HepG2 (cell line): ENCODE measurements around the gene NUP58. TPM values are rescaled to one million over a fixed set of nuclear protein-coding genes. Genes with fewer than 3 reads are reported as not detected.

Experiments used
- GABPB1 ChIP-seq: IDR thresholded peaks from 2 replicates; pipeline ENCODE4 v1.6.1; 2016; ENCODE audit warnings: mild to moderate bottlenecking, missing genetic modification reagents, moderate library complexity, missing compliant biosample characterization
- HMG20A ChIP-seq: IDR thresholded peaks from 2 replicates; pipeline ENCODE4 v1.6.1; 2016; ENCODE audit warnings: borderline replicate concordance
- HOXA3 ChIP-seq: sonication (generic); formaldehyde crosslinking; IDR thresholded peaks from 2 replicates; pipeline ENCODE4 v1.5.0; 2020; ENCODE audit warnings: missing genetic modification reagents
- HOXD1 ChIP-seq: sonication (generic); formaldehyde crosslinking; IDR thresholded peaks from 2 replicates; pipeline ENCODE4 v1.5.0; 2020; ENCODE audit warnings: missing genetic modification reagents
- IKZF4 ChIP-seq: sonication (generic); formaldehyde crosslinking; IDR thresholded peaks from 2 replicates; pipeline ENCODE4 v1.5.1; 2020; ENCODE audit warnings: borderline replicate concordance, mild to moderate bottlenecking, low read depth, missing genetic modification reagents; ENCODE audit errors: not compliant biosample characterization
- IRF2 ChIP-seq: IDR thresholded peaks from 2 replicates; pipeline ENCODE4 v1.6.1; 2018; ENCODE audit warnings: missing genetic modification reagents, missing compliant biosample characterization
- MEF2D ChIP-seq: sonication (generic); formaldehyde crosslinking; IDR thresholded peaks from 2 replicates; pipeline ENCODE4 v1.5.1; 2020; ENCODE audit warnings: mild to moderate bottlenecking, missing genetic modification reagents
- NR2C2 ChIP-seq: sonication (generic); formaldehyde crosslinking; IDR thresholded peaks from 2 replicates; pipeline ENCODE4 v1.4.0; 2020; ENCODE audit warnings: missing genetic modification reagents, mild to moderate bottlenecking, moderate library complexity, borderline replicate concordance
- PHF20 ChIP-seq: sonication (generic); formaldehyde crosslinking; IDR thresholded peaks from 2 replicates; pipeline ENCODE4 v1.5.0; 2020; ENCODE audit warnings: mild to moderate bottlenecking, missing genetic modification reagents
- RARA ChIP-seq: IDR thresholded peaks from 2 replicates; pipeline ENCODE4 v1.6.1; 2016; ENCODE audit warnings: missing genetic modification reagents, missing compliant biosample characterization
- RFX3 ChIP-seq: IDR thresholded peaks from 2 replicates; pipeline ENCODE4 v1.6.1; 2016; ENCODE audit warnings: missing biosample characterization, missing genetic modification reagents
- SALL1 ChIP-seq: sonication (generic); formaldehyde crosslinking; IDR thresholded peaks from 2 replicates; pipeline ENCODE4 v1.8.0; 2022; ENCODE audit warnings: mild to moderate bottlenecking, missing genetic modification reagents
- YEATS4 ChIP-seq: sonication (generic); formaldehyde crosslinking; IDR thresholded peaks from 2 replicates; pipeline ENCODE4 v1.4.0; 2020; ENCODE audit warnings: missing genetic modification reagents, borderline replicate concordance
- ZBTB38 ChIP-seq: sonication (generic); formaldehyde crosslinking; IDR thresholded peaks from 2 replicates; pipeline ENCODE4 v1.5.1; 2020; ENCODE audit warnings: mild to moderate bottlenecking, missing genetic modification reagents
- ZC3H13 ChIP-seq: sonication (generic); formaldehyde crosslinking; IDR thresholded peaks from 2 replicates; pipeline ENCODE4 v1.8.1; 2023; ENCODE audit warnings: mild to moderate bottlenecking, missing genetic modification reagents, moderate library complexity
- ZNF441 ChIP-seq: sonication (generic); formaldehyde crosslinking; IDR thresholded peaks from 2 replicates; pipeline ENCODE4 v1.7.0; 2021; ENCODE audit warnings: missing genetic modification reagents, borderline replicate concordance
- ZNF567 ChIP-seq: sonication (generic); formaldehyde crosslinking; IDR thresholded peaks from 2 replicates; pipeline ENCODE4 v1.8.1; 2023; ENCODE audit warnings: mild to moderate bottlenecking, missing genetic modification reagents, borderline replicate concordance
- polyA plus RNA-seq, 8 experiments: library from polyadenylated mRNA; depleted of rRNA in 3 of 8; stranded (reverse) in 7 of 8; unstranded in 1 of 8; fragments of >200 nt; fragmentation: Illumina TruSeq in 4 of 8; extraction: Trizol in 4 of 8; gene quantifications; 2 replicates each; pipeline versions ENCODE4 v1.2.1 to v1.2.3, GENCODE V29; 2011 to 2016; ENCODE audit warnings: low read depth in 4 of 8, missing spikeins in 1 of 8, mixed read lengths in 1 of 8; ENCODE audit not compliant: insufficient read depth in 1 of 8
- total RNA-seq, 5 experiments: library from RNA; depleted of rRNA; stranded (reverse); fragments of >200 nt; fragmentation: Illumina TruSeq; extraction: Trizol; gene quantifications; 2 replicates each; pipeline ENCODE4 v1.2.3, GENCODE V29; 2016; ENCODE audit warnings: low read depth in 1 of 5
- TF ChIP-seq, protein P1 (sequence below): sonication (generic); formaldehyde crosslinking; conservative IDR thresholded peaks from 2 replicates; pipeline ENCODE4 v1.4.0; 2020; ENCODE audit warnings: missing genetic modification reagents
- TF ChIP-seq, protein P2 (sequence below): IDR thresholded peaks from 2 replicates; pipeline ENCODE4 v1.6.1; 2016; ENCODE audit warnings: mild to moderate bottlenecking, missing biosample characterization, missing genetic modification reagents
- TF ChIP-seq, protein P3 (sequence below): sonication (generic); formaldehyde crosslinking; IDR thresholded peaks from 2 replicates; pipeline ENCODE4 v1.4.0; 2020; ENCODE audit warnings: missing genetic modification reagents
- TF ChIP-seq, protein P4 (sequence below): sonication (generic); formaldehyde crosslinking; IDR thresholded peaks from 2 replicates; pipeline ENCODE4 v1.8.0; 2022; ENCODE audit warnings: mild to moderate bottlenecking, missing genetic modification reagents; ENCODE audit not compliant: insufficient replicate concordance
- TF ChIP-seq, protein P5 (sequence below): sonication (generic); formaldehyde crosslinking; IDR thresholded peaks from 2 replicates; pipeline ENCODE4 v1.8.1; 2023; ENCODE audit warnings: mild to moderate bottlenecking, inconsistent platforms, moderate library complexity, missing genetic modification reagents, borderline replicate concordance

Gene NUP58
- total and polyA plus RNA-seq, 2 of the 13 experiments (the other 11 are each of a cell fraction or from before 2014, with no cell fraction given), result 45.4 to 46.5 TPM

DNA sequence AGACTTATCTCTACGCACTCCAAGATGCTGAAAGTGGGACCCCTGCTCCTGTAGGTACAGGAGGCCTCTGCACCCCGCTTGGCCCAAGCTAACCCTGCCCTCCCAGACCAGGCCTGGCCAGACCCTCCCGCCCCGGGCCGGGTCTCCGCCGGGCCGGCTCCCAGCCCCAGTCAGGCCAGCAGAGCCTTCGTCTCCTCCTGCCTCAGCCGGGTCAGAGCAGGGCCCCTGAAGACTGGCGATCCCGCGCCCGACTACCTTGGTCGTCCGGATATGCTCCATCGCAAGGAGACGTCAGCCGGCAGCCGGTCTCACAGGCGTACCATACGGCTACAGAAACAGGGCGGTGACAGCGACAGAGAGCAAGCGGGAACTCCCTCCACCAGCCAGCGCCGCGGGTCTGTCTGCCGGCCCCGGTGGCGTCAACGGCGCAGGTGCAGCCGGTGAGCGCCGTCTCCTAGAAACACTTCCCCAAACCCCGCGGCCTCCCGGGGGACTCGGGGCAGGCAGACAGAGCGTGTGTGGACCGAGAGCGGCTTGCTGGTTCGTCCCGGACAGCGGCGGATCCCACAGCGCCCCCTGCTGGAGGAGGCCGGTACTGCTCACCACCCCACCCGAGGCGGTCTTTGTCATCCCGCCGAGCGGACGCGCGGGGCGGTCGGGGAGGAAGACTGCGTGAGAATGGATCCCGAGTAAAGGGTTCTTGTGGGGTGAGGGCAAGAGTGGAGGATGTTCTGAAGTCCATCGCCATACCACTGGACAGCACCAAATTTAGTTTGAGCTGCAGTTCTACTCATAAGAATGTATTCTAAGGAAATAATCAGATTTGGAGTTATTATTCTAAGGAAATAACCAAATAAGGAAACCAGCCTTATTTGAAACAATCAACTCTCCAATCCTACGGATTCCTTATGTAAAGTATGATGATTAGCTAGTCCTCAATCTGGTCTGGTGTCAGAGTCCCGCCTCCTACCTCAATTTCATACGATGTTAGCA is 14.2 kb upstream of the NUP58 start, which contains the start of gene MTMR6 (continued):
- TF ChIP-seq ZC3H13 (CRISPR knock-in tag), result no peak
- peak; percentile 66 for TF ChIP-seq PHF20 (CRISPR knock-in tag)
- no peak for TF ChIP-seq ZBTB38 (CRISPR knock-in tag)
- TF ChIP-seq, protein P1, sequence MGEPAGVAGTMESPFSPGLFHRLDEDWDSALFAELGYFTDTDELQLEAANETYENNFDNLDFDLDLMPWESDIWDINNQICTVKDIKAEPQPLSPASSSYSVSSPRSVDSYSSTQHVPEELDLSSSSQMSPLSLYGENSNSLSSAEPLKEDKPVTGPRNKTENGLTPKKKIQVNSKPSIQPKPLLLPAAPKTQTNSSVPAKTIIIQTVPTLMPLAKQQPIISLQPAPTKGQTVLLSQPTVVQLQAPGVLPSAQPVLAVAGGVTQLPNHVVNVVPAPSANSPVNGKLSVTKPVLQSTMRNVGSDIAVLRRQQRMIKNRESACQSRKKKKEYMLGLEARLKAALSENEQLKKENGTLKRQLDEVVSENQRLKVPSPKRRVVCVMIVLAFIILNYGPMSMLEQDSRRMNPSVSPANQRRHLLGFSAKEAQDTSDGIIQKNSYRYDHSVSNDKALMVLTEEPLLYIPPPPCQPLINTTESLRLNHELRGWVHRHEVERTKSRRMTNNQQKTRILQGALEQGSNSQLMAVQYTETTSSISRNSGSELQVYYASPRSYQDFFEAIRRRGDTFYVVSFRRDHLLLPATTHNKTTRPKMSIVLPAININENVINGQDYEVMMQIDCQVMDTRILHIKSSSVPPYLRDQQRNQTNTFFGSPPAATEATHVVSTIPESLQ, result no peak
- no peak for TF ChIP-seq HMG20A (CRISPR knock-in tag)
- peak; percentile 69 for TF ChIP-seq IKZF4
- TF ChIP-seq, protein P2, sequence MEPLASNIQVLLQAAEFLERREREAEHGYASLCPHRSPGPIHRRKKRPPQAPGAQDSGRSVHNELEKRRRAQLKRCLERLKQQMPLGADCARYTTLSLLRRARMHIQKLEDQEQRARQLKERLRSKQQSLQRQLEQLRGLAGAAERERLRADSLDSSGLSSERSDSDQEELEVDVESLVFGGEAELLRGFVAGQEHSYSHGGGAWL (CRISPR knock-in tag), result peak; percentile 48; the same call in 1 of the 2 replicates
- peak; percentile 51; the same call in 1 of the 2 replicates for TF ChIP-seq RFX3
- peak; percentile 89 for TF ChIP-seq GABPB1
- TF ChIP-seq MEF2D (CRISPR knock-in tag), result peak; percentile 39; the same call in 1 of the 2 replicates
- TF ChIP-seq, protein P3, sequence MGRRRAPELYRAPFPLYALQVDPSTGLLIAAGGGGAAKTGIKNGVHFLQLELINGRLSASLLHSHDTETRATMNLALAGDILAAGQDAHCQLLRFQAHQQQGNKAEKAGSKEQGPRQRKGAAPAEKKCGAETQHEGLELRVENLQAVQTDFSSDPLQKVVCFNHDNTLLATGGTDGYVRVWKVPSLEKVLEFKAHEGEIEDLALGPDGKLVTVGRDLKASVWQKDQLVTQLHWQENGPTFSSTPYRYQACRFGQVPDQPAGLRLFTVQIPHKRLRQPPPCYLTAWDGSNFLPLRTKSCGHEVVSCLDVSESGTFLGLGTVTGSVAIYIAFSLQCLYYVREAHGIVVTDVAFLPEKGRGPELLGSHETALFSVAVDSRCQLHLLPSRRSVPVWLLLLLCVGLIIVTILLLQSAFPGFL (CRISPR knock-in tag), result no peak
- peak; percentile 55; the same call in 1 of the 2 replicates for TF ChIP-seq NR2C2 (CRISPR knock-in tag)
- TF ChIP-seq SALL1 (CRISPR knock-in tag), result peak; percentile 78
- TF ChIP-seq IRF2 (CRISPR knock-in tag), result peak; percentile 61
- TF ChIP-seq HOXD1 (CRISPR knock-in tag), result no peak
- no peak; the same call in 1 of the 2 replicates for TF ChIP-seq YEATS4 (CRISPR knock-in tag)
- TF ChIP-seq ZNF567 (CRISPR knock-in tag), result no peak
- TF ChIP-seq RARA (CRISPR knock-in tag), result peak; percentile 25; the same call in 1 of the 2 replicates
- TF ChIP-seq, protein P4, sequence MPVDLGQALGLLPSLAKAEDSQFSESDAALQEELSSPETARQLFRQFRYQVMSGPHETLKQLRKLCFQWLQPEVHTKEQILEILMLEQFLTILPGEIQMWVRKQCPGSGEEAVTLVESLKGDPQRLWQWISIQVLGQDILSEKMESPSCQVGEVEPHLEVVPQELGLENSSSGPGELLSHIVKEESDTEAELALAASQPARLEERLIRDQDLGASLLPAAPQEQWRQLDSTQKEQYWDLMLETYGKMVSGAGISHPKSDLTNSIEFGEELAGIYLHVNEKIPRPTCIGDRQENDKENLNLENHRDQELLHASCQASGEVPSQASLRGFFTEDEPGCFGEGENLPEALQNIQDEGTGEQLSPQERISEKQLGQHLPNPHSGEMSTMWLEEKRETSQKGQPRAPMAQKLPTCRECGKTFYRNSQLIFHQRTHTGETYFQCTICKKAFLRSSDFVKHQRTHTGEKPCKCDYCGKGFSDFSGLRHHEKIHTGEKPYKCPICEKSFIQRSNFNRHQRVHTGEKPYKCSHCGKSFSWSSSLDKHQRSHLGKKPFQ (CRISPR knock-in tag), result peak; percentile 71
- TF ChIP-seq, protein P5, sequence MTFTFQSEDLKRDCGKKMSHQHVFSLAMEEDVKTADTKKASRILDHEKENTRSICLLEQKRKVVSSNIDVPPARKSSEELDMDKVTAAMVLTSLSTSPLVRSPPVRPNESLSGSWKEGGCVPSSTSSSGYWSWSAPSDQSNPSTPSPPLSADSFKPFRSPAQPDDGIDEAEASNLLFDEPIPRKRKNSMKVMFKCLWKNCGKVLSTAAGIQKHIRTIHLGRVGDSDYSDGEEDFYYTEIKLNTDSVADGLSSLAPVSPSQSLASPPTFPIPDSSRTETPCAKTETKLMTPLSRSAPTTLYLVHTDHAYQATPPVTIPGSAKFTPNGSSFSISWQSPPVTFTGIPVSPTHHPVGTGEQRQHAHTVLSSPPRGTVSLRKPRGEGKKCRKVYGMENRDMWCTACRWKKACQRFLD (CRISPR knock-in tag), result 0 out of 2 replicates have a peak, but pooled peaks have one; percentile 55
- peak; percentile 31; the same call in 1 of the 2 replicates for TF ChIP-seq ZNF441 (CRISPR knock-in tag)
- TF ChIP-seq HOXA3, result peak; percentile 68; the same call in 1 of the 2 replicates
